Right lobe of liver (tissue), 6 donors: Measurements from ENCODE around the gene TRIM38. TPM values are rescaled to one million over a fixed set of nuclear protein-coding genes. Genes with fewer than 3 reads are reported as not detected.

Experiments
- ATAC-seq, 4 donors: fragments of 200-7000 bp; cut with Tn5 transposase; one replicate each; pipeline ENCODE4 v1.9.1; 2020; ENCODE audit warnings: mild to moderate bottlenecking in 4 of 4, moderate library complexity in 4 of 4
- DNase-seq, 3 donors: peaks; one replicate each; pipeline ENCODE4 v3.0.0-alpha.2; 2020
- H3K27ac ChIP-seq, 3 donors: fragments of 200-600 bp; one replicate each; pipeline ENCODE4 v1.8.0; 2022
- H3K27me3 ChIP-seq, 2 donors: fragments of 200-600 bp; one replicate each; pipeline ENCODE4 v1.8.0; 2022
- H3K36me3 ChIP-seq, 4 donors: fragments of 200-600 bp; sonication (generic) in 1 of 4; one replicate each; pipeline versions ENCODE4 v1.5.1 to v1.8.0; 2017 to 2022; ENCODE audit warnings: control low read depth in 1 of 4
- H3K4me1 ChIP-seq, 4 donors: fragments of 200-600 bp; sonication (generic) in 1 of 4; one replicate each; pipeline versions ENCODE4 v1.5.1 to v1.8.0; 2017 to 2022; ENCODE audit warnings: control low read depth in 1 of 4
- H3K4me3 ChIP-seq, 3 donors: fragments of 200-600 bp; one replicate each; pipeline ENCODE4 v1.8.0; 2022
- H3K9me3 ChIP-seq, 4 donors: fragments of 200-600 bp; sonication (generic) in 1 of 4; one replicate each; pipeline versions ENCODE4 v1.5.1 to v1.8.0; 2017 to 2022; ENCODE audit warnings: control low read depth in 1 of 4
- POLR2A ChIP-seq: fragments of 450-650 bp; IDR thresholded peaks from one replicate; pipeline ENCODE4 v1.6.1; 2017; ENCODE audit warnings: antibody characterized with exemption, mild to moderate bottlenecking
- WGBS: methylation state at CpG from one replicate; pipeline ENCODE4 v1.1.6; 2018; ENCODE audit warnings: low coverage, low lambda C conversion rate; ENCODE audit not compliant: insufficient coverage; ENCODE audit errors: missing lambda C conversion rate; 5-methylcytosine and 5-hydroxymethylcytosine counted together
- intact Hi-C, 2 donors: fragments of 100-400 bp; cut with DNase I; formaldehyde crosslinking; loops; one replicate each; pipeline versions ENCODE4 v1.11.2 to v1.14.1; 2022
- total RNA-seq, 6 experiments: library from RNA; depleted of rRNA in 2 of 6; stranded (reverse); fragments of >200 nt in 2 of 6; fragmentation: NEBNext Ultra II Directional in 3 of 6; extraction: Animal tissue kit (Norgen Biotek cat#: 25700) in 3 of 6; gene quantifications; one replicate each; pipeline versions ENCODE4 v1.1.0 to v1.2.4, GENCODE V29; 2016 to 2023
- TF ChIP-seq, protein P1 (sequence below), 4 donors: fragments of 200-600 bp in 3 of 4; fragments of 450-650 bp in 1 of 4; IDR thresholded peaks; one replicate each; pipeline versions ENCODE4 v1.5.1 to v1.8.0; 2016 to 2022; ENCODE audit warnings: antibody characterized with exemption in 4 of 4, mild to moderate bottlenecking in 2 of 4
- donor health status: DM: no; HTN: yes; CAD: no.
- donor health status: DM: no; HTN: no; CAD: no.
- donor health status: DM: no; HTN: no; CAD: no.
- donor health status: DM: no; HTN: yes; CAD: no.
- donor health status: DM: no; HTN: yes; CAD: no.

Gene TRIM38
- total RNA-seq, 6 experiments from 2014 or later: 3.1 to 7.2 (median 4.5) TPM

DNA sequence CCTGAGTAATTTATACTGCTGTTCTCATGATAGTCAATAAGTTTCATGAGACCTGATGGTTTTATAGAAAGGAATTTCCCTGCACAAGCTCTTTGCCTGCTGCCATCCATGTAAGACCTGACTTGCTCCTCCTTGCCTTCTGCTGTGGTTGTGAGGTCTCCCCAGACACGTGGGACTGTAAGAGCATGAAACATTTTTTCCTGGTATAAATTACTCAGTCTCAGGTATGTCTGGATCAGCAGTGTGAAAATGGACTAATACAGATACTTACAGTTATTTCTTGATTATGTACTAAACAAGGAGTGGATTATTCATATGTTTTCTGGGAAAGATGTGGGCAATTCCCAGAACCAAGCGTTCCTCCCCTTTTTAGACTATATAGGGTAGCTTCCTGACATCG, 1.9 kb upstream of the TRIM38 start:
- H3K36me3 ChIP-seq: peaks cover 0 to 10% (median 0%) of the 10 kb centered on the region in 4 donors
- no peak overlapping the region for H3K4me3 ChIP-seq
- H3K27me3 ChIP-seq: no peaks in the 10 kb centered on the region
- whole genome bisulfite sequencing: 79% methylated on average over 3 of the region's 3 CpGs
- no peak for TF ChIP-seq POLR2A
- TF ChIP-seq, protein P1, sequence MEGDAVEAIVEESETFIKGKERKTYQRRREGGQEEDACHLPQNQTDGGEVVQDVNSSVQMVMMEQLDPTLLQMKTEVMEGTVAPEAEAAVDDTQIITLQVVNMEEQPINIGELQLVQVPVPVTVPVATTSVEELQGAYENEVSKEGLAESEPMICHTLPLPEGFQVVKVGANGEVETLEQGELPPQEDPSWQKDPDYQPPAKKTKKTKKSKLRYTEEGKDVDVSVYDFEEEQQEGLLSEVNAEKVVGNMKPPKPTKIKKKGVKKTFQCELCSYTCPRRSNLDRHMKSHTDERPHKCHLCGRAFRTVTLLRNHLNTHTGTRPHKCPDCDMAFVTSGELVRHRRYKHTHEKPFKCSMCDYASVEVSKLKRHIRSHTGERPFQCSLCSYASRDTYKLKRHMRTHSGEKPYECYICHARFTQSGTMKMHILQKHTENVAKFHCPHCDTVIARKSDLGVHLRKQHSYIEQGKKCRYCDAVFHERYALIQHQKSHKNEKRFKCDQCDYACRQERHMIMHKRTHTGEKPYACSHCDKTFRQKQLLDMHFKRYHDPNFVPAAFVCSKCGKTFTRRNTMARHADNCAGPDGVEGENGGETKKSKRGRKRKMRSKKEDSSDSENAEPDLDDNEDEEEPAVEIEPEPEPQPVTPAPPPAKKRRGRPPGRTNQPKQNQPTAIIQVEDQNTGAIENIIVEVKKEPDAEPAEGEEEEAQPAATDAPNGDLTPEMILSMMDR (IDR thresholded peaks at IDR 0.05): no peak
- H3K4me1 ChIP-seq: peaks cover 0 to 21% (median 12%) of the 10 kb centered on the region in 4 donors
- DNase-seq: no peak
- ATAC-seq: no peak
- H3K9me3 ChIP-seq: no peaks in the 10 kb centered on the region
- intact Hi-C loops: no loop called here
- no peak overlapping the region for H3K27ac ChIP-seq

DNA sequence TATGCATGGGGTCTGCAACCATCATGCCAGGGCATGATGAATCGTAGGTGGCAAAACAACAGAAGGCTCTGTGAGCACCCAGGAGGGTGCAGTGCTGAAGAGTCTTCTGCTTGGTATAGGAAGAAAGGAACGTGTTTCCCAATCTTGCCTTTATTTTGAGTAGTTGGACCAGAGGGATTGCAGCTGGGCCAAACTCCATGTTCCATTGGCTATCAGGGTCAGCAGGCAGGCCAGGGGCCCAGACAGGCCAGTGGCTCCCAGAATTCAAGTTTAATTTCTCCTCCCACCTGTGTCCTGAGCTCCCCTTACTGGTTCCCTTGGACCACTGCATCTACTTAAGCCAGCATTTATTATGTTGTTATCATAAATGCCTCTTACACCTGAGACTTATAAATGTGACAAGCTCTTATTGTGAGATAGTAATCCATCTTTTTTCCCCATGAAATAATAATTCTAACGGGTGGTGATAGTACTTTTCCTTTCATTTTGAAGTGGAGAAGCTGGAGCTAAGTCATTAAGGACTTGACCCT, 918 bp upstream of the TRIM38 start:
- DNase-seq: no peak
- WGBS: 67% methylated on average over 3 of the region's 3 CpGs

DNA sequence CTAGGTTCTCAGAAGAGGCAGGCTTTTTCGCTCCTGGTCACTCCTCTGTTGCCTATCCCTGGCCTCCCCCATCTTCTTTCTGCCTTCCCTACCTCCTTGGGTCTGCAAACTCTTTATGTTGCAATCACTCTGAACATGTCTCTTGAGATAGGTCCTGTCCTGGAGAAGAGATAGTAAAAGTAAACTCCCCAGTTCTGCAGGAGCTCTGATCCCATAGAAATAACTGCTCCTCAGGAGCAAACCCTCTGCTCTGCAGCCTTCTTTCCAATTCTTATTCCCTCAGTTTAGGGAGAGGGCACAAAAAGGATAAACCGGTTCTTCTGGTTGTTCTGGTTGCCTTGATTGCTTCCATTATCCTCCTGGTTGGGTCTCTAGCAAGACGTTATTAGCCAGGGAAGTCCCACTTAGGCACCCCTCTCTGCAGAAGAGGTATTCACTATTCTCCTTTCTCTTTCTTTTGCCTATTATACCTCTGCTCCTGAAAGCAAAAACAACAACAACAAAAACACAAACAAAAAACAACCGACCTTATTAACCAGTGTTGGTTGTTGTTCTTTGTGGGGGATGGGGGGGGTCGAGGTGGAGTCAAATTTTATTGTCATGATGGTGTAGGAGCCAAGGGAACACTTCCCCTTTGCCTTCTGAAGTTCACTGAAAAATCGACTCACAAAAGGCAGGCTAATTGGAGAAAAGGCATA, 973 bp downstream of the TRIM38 start:
- ATAC-seq: peak; percentile 20 to 32 (median 24)

More for the DNA sequence above, 918 bp upstream of the TRIM38 start:
- H3K27ac ChIP-seq: peak overlapping the region; percentile 89 to 96 (median 96)
- intact Hi-C loops: no loop called here
- H3K36me3 ChIP-seq: peaks cover 0 to 10% (median 0%) of the 10 kb centered on the region in 4 donors
- no peak for ATAC-seq
- no peaks in the 10 kb centered on the region for H3K27me3 ChIP-seq
- TF ChIP-seq POLR2A: no peak
- TF ChIP-seq, protein P1 (IDR thresholded peaks at IDR 0.05): no peak
- H3K4me3 ChIP-seq: no peak overlapping the region
- no peaks in the 10 kb centered on the region for H3K9me3 ChIP-seq
- peaks cover 0 to 29% (median 13%) of the 10 kb centered on the region in 4 donors for H3K4me1 ChIP-seq

DNA sequence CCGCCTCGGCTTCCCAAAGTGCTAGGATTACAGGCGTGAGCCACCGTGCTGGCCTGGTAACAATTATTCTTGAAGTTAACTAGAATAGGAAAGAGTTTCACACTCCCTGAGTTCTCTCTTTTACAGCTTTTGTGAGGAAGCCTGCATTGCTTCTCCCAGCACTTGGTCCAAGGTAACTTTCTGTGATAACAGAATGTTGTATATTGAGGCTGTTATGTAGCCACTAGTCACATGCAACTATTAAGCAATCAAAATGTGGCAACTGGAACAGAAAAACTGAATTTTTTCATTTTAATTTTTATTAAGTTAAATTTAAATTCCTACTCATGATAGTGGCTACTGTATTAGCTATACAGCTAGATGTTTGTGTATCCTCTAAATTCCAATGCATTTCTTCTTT, 2.5 kb downstream of the TRIM38 start:
- no peak overlapping the region for H3K4me3 ChIP-seq
- no peaks in the 10 kb centered on the region for H3K9me3 ChIP-seq
- peaks cover 0 to 56% (median 22%) of the 10 kb centered on the region in 4 donors for H3K4me1 ChIP-seq
- H3K36me3 ChIP-seq: peaks cover 0 to 25% (median 1%) of the 10 kb centered on the region in 4 donors
- no peak for DNase-seq
- no peak for ATAC-seq
- WGBS: 84% methylated on average over 4 of the region's 4 CpGs
- intact Hi-C loops: no loop called here
- no peak overlapping the region for H3K27ac ChIP-seq
- TF ChIP-seq, protein P1 (IDR thresholded peaks at IDR 0.05): no peak
- TF ChIP-seq POLR2A: no peak
- H3K27me3 ChIP-seq: no peaks in the 10 kb centered on the region

More for the DNA sequence above, 973 bp downstream of the TRIM38 start:
- Histone ChIP-seq H3K27ac (peak overlapping the region; percentile 89 to 96 (median 96)), H3K9me3 (no peaks in the 10 kb centered on the region), H3K27me3 (no peaks in the 10 kb centered on the region), H3K4me1 (peaks cover 0 to 45% (median 22%) of the 10 kb centered on the region in 4 donors), H3K36me3 (peaks cover 0 to 18% (median 0%) of the 10 kb centered on the region in 4 donors), H3K4me3 (peak overlapping the region; percentile 50 to 61 (median 55))
- WGBS: 8% methylated on average over 6 of the region's 6 CpGs
- intact Hi-C loops: no loop called here
- DNase-seq: no peak
- no peak for TF ChIP-seq POLR2A
- TF ChIP-seq, protein P1 (IDR thresholded peaks at IDR 0.05): no peak
